Left lobe of liver (tissue), 2 donors: ENCODE measurements around the gene KRTAP1-5. TPM values are rescaled to one million over a fixed set of nuclear protein-coding genes. Genes with fewer than 3 reads are reported as not detected.
"Not testable (repeated sequence)": the region's sequence is repeated elsewhere in the genome, so short reads cannot be mapped to it uniquely, and the experiment has no call there.

Source experiments
- ATAC-seq: fragments of 200-7000 bp; cut with Tn5 transposase; one replicate; pipeline ENCODE4 v1.9.1; 2020; ENCODE audit warnings: mild to moderate bottlenecking, moderate library complexity
- DNase-seq: peaks from one replicate; pipeline ENCODE4 v3.0.0-alpha.2; 2020; ENCODE audit warnings: low spot score
- total RNA-seq: library from RNA; stranded (reverse); gene quantifications from one replicate; pipeline ENCODE4 v1.2.1, GENCODE V29; 2021
- donor health status: DM: no; HTN: no; CAD: no; lungs with moderate emphysema.
- donor health status: DM: no; HTN: yes; CAD: no.

The KRTAP1-5 gene
- total RNA-seq, 1 donor from 2014 or later, result not detected

DNA sequence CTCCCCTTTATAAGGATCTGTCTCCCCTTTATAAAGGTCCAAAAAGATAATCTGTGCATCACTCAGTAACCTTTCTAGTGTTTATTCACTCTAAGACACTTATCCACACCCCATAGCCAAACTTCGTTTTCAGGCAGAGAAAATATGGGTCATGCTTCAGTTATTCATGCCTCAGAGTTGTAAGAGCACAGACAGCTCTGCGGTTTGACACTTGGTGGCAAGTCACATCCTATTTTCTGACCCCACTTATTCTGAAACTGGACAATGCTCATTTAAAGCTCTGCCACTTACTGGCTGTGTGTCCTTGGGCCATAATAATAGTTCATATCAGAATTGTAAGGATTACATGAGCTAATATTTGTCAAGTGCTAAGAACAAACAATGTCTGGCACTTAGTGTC lies 22.1 kb upstream of the KRTAP1-5 start:
- no peak for DNase-seq
- ATAC-seq, result no peak

DNA sequence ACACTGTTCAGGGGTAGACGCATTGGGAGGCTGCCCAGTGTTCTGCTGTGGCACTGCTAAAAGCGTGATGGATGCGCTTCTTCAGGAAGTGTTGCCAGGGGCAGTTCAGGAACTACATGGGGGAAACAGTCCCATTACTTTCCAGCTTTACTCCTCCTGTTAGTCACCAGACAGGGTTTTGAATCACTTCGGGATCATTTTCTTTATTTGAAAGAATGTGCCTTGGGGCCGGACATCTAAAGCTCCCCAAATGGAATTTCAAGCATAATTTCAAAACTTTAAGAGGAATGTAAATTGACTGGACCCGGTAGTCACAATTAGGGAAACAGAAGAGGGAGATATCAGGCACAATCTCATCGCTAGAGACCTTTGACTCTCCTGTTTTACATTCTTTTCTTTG lies 21.4 kb upstream of the KRTAP1-5 start:
- DNase-seq (no peak), ATAC-seq (no peak)

DNA sequence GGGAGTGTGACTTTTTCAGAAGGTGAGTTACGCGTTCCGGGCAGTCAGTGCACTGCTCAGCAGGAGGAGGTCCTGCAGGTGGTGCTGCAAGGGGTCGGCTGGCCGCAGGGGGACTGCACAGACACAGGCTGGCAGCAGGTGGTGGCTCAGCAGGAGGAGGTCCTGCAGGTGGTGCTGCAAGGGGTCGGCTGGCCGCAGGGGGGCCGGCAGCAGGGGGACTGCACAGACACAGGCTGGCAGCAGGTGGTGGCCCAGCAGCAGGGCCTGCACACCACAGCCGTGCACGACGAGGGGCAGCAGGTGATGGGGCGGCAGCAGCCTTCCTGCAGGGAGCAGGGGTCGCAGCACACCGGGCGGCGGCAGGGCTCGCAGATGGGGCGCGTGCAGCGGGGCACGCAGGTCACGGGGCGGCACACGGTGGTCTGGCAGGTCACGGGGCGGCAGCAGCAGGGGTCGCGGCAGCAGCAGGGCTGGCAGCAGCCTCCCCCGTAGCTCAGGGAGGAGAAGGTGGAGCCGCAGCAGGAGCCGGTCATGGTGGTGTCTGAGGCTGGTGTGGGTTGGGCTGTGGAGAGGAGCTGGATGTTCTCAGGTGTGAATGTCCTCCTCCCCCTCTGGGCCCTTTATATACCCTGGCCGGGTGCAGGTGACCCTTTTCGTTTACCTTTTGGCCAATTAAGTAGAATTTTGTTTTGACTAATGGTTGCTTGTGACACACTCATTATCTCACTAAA lies 19.9 kb upstream of the KRTAP1-5 start, which contains the start of gene KRTAP2-1:
KRTAP2-1 (minus strand) TSS at position 582 of the 731 bp plus-strand sequence; CDS start at position 533, 49 bp downstream.
- ATAC-seq, DNase-seq: not testable (repeated sequence)

DNA sequence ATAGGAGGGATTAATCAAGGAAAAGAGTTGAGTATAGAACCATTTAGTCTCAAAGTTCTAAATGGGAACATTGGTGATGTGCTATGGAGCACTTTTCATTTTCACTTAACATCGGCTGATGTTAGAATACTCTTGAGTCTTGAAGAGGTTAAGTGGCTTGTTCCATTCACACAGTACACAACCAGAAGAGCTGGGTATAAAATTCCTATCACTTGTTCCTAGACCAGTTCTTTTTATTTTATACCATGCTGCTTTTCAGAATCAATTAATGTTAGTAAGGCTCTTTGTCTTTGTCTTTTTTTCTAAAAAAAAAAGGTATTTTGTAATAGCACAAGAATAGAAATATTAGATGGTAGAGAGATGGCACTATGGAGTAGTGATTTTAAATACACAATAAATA lies 15.9 kb upstream of the KRTAP1-5 start:
- ATAC-seq (no peak), DNase-seq (no peak)

DNA sequence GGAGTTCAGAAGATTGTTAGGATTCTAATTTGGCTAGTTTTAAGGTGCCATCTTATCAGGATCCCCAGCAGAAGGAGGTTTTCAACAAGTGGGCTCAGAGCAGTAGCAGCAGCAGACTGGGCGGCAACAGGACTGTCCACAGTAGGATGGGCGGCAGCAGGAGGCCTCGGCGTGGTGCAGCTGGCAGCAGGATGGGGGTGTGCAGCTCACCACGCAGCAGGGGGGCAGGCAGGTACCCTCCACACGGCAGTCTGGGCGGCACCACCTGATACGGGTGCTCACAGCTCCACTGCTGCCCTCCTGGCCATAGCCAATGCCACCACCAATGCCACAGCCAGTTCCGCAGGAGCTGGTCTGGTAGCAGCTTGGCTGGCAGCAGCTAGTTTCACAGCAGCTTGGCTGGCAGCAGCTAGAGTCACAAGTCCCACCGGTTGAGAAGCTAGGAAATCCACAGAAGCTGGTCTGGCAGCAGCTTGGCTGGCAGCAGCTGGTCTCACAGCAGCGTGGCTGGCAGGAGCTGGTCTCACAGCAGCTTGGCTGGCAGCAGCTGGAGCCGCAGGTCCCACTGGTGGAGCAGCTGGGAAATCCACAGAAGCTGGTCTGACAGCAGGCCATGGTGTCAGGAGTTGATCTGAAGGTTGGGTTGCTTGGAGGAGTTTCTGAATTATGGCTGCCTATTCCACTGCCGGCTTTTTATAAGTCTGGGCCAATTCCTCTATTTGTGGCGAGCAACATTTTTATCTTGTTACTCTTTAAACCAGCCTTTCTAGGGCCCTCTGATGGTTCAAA lies 14.0 kb upstream of the KRTAP1-5 start, which contains the start of gene KRTAP1-1:
KRTAP1-1 (minus strand) TSS at position 668 of the 789 bp plus-strand sequence; CDS start at position 615, 53 bp downstream.
- not testable (repeated sequence) for DNase-seq, ATAC-seq

DNA sequence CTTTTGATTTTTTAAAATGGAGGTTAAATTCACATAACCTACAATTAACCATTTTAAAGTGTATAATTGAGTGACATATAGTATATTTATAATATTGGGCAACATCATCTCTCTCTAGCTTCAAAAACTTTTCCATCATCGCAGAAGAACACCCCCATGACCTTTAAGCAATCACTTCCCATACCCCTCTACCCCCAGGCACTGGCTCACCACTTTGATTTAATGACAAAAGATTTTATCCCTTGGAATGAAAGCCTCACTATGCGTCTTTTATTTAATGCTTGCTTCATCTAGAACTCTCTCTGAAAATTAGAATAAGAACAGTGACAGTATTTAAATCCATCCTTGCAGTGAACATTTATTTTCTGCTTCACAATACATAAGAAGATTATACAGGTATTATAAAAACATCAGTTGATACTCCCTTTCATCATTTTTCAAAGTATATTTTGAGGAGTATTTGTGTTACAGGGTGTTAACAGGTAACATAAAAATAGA lies 10.9 kb upstream of the KRTAP1-5 start:
- DNase-seq (no peak), ATAC-seq (no peak)

DNA sequence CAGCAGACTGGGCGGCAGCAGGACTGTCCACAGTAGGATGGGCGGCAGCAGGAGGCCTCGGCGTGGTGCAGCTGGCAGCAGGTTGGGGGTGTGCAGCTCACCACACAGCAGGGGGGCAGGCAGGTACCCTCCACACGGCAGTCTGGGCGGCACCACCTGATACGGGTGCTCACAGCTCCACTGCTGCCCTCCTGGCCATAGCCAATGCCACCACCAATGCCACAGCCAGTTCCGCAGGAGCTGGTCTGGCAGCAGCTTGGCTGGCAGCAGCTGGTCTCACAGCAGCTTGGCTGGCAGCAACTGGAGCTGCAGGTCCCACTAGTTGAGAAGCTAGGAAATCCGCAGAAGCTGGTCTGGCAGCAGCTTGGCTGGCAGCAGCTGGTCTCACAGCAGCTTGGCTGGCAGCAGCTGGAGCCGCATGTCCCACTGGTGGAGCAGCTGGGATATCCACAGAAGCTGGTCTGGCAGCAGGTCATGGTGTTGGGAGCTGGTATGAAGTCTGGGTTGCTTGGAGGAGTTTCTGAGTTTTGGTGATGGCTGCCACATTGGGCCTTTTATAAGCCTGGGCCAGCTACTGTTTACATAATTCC lies 7.4 kb upstream of the KRTAP1-5 start, which contains the start of gene KRTAP1-3:
KRTAP1-3 (minus strand) TSS at position 529 of the 590 bp plus-strand sequence; CDS start at position 476, 53 bp downstream.
- not testable (repeated sequence) for ATAC-seq, DNase-seq

DNA sequence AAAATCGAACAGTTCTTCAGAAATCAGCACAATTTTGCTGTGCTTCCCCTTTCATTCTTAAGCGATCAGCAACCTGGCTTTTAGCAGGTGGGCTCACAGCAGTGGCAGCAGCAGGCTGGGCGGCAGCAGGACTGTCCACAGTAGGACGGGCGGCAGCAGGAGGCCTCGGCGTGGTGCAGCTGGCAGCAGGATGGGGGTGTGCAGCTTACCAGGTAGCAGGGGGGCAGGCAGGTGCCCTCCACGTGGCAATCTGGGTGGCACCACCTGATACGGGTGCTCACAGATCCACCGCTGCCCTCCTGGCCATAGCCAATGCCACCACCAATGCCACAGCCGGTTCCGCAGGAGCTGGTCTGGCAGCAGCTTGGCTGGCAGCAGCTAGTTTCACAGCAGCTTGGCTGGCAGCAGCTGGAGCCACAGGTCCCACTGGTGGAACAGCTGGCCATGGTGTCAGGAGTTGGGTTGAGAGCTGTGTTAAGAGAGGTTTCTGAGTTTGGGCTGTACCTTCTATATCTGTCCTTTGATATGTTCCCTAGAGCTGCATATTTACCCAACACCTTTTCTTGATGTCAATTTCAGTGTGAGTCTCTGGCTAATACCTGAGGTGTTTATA lies 2.7 kb upstream of the KRTAP1-5 start, which contains the start of gene KRTAP1-4:
KRTAP1-4 (minus strand) TSS at position 563 of the 613 bp plus-strand sequence; CDS start at position 446, 117 bp downstream.
- ATAC-seq, result no peak
- no peak for DNase-seq

DNA sequence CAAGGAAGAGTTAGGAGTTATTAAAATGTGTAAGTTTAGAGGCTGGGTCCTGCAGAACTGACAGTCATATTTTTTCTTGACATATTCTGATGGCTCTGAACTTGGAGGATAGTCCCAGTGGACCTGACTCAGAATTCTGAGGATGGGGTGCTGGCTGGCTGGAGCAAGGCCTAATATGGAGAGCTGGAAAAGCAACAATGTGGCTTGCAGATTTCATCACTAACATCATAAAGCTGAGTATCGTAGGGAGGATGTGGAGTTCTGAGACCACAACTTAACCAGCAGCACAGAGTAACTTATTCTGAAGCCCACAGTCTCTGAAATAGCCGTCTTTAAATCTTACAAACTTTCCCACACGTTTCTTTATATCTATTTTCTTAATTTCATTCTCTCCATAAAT lies 2.3 kb downstream of the KRTAP1-5 start:
- no peak for DNase-seq
- ATAC-seq, result no peak

DNA sequence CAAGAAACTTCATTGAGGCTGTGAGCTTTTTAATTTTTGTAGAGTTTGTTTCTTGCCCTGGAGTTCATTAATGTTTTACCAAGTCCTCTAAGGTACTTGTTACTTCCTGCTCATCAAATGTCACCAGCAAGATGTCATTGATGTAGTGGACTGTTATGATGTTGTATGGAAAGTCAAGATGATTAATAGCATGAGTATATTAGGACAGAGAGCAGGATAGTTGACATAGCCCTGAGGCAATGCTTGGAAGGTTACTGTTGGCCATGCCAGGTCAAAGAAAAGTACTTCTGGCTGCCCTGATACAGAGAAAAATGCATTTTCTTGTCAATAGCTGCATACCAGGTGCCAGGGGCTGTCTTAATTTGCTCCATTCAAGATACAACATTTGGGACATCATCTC lies 6.7 kb downstream of the KRTAP1-5 start:
- ATAC-seq, result no peak
- no peak for DNase-seq

DNA sequence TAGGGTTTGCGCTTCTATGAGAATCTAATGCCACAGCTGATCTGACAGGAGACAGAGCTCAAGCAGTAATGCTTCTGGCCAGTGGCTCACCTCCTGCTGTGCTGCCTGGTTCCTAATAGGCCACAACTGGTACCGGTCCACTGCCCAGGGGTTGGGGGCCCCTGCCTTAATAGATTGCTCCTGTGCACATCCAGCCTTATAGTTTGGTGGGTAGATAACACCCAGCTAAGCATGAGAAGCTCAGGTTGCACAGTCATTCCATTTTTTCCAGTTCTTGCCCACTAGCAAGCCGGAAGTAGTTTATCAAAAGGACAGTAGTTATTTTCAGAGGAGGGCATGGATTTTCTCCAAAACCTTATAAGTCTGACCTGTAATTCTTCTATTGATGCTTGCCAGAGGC lies 7.6 kb downstream of the KRTAP1-5 start:
- ATAC-seq, result no peak
- DNase-seq, result no peak

DNA sequence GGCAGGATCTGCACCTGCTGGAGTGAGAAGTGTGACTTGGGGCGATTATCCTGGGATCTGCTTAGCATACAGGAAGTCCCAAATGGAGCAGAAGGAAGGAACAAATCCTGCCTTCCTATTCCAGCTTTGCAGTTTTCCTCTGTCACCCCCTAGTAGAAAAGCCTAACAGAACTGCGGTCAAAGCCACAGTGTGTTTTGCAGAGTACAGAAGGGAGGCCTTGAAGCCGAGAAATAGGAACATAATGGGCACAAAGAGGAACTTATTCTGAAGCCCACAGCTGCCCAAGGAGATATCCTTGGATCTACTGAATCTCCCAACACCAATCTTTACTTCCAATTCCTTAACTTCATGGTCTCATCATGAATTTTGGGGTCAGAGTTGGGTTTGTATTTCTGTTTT lies 8.5 kb downstream of the KRTAP1-5 start:
- DNase-seq (no peak), ATAC-seq (no peak)

DNA sequence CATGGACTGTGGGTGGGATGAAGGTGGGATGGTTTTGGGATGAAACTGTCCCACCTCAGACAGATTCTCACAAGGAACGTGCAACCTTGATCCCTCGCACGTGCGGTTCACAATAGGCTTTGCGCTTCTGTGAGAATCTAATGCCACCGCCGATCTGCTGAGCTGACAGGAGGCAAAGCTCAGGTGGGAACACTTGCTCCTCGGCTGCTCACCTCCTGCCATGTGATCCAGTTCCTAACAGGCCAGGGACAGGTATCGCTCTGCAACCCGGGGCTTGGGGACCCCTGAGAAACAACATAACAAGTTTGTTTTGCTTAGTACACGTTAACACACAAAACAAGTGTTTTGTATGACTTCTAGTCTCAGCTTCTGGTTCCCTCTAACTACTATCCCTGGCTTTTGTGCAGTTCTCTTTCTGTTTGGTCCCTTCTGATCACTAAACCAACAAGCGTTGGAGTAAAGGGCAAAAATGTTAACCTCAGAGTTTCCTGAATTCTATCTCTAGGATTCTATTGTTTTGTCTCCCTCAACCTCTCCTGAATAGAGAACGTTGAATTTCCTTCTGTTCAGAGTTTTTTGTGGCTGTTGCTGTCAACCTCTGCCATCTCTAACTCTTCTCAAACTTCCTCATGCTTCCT lies 10.3 kb downstream of the KRTAP1-5 start:
- DNase-seq (no peak), ATAC-seq (no peak)

DNA sequence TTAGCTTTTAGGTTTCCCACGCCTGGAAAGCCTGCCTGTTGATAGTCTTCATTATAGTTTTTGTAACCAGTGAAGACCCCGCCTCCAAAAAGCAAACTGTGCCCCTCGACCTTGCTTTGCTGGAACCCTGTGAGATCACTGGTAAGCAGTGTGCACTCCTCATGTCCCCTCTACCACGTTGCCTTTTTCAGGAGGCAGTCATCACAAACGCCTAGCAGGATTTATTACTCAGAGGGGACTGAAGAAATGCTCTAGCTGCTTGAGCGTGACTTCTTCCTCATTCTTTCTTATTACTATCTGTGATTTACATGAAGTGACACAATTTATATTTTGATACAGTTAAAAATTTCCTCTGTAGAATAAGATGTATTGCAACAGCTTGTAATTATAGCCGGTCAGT lies 11.6 kb downstream of the KRTAP1-5 start:
- DNase-seq (no peak), ATAC-seq (no peak)

DNA sequence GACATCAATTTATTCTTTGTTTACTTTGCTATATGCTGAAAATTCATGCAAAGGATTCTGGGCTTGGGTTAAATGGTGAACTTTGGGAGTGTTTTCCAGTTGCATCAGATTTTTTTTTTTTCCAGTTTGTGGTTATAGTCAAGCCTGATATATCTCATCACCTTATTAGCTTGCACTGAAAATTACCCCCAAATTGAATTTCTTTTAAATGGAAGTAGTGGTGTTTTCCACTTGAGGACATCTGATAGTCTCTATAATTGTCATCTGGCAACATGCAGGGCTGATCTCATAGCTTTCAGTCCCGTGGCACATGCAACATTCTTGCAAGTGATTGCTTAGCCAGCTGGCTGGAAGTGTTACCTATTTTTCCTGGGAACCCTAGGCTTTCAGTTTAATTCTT lies 13.4 kb downstream of the KRTAP1-5 start:
- DNase-seq, result no peak
- ATAC-seq, result no peak

DNA sequence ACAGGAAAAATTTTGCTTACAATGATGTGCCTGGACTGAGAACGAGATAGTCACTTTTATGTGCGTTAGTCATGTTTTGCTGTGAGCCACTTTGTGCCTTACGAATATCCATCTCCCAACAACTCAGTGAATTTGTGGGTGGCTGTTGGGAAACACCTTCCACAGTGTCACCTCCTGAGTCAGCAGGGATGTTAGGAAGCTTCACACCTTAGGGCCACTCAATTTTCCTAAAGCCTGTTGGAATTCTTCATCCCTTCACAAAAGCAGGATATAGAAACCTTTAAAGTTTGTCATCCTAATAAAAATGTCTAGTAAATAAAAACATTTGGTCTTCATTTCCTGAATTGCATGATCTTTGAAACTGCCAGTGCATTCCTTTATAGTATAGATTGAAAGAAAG lies 13.8 kb downstream of the KRTAP1-5 start:
- ATAC-seq (no peak), DNase-seq (no peak)

DNA sequence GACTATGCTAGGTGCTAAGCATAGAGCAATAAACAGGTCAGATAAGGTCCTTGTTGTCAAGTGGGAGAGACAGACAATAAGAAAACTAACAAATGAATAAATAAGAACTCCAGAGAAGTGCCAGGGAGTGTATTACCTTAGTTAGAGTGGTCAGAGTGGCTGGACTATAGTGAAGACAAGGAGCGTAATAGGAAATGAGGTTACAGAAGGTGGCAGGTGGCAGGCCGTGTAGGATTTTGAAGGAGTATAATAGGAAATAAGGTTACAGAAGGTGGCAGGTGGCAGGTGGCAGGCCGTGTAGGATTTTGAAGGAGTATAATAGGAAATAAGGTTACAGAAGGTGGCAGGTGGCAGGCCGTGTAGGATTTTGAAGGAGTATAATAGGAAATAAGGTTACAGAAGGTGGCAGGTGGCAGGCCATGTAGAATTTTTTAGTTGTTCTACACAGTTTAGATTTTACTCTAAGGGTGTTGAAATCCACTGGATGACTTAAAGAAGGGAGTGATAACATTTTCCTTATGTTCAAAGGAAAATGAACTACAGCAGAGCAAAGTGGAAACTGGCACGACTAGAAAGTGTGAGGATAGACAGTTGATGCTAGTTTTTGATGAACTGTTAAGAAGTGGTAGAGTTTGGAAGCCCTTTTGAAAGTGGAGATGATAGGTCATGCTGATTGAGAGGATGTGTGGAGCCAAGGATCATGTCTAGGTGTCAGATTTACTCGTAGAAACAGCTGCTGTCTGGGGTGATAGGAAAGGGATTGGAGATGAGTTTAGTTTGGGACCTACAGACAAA lies 14.5 kb downstream of the KRTAP1-5 start:
- ATAC-seq (no peak), DNase-seq (no peak)

DNA sequence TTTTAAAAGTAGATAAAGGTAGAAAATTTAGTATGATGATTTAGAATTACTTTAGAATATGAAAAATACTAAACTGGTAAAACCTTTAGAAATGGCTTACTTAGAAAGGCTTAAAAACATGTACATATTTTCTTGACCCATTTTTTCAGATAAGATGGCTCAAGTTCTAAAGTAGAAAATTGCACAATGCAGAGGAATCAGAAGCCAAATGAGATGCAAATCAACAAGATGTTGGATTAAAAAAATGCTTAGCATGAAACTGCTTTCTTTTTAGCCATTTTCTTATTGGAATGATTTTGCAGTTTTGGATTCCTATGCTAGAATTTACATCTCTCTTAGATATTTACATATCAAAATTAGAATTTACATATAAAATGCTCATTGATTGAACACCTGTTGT lies 16.6 kb downstream of the KRTAP1-5 start:
- no peak for ATAC-seq
- no peak for DNase-seq

DNA sequence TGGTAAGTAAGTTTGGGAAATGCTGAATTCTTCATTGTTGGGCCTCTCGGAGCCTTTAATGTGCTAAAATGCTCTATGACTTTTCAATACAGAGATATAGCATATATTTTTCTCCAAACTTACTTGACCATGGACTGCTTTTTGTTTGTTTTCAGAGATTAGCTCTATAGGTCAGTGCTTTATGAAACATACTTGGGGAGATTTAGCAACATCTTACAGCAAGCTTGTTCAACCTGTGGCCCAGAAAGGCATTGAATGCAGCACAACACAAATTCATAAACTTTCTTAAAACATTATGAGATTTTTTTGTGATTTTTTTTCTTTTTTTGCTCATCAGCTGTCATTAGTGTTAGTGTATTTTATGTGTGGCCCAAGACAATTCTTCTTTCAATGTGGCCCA lies 17.1 kb downstream of the KRTAP1-5 start:
- no peak for DNase-seq
- ATAC-seq, result no peak
